H54 (cell line): ENCODE data around the gene LNX1.

Source experiments
- DNase-seq: peaks from one replicate; pipeline ENCODE4 v3.0.0; 2011; ENCODE audit warnings: low spot score, mixed read lengths; ENCODE audit not compliant: insufficient read length
- FAIRE-seq: peaks from 3 replicates; lab custom pipeline; 2011; peaks lifted over from hg19 to GRCh38; lab: Jason Lieb, UNC
- POLR2A ChIP-seq: IDR thresholded peaks from 2 replicates; pipeline ENCODE4 v1.6.1; 2011; ENCODE audit warnings: low read depth, mild to moderate bottlenecking, low read length

LNX1 gene

DNA sequence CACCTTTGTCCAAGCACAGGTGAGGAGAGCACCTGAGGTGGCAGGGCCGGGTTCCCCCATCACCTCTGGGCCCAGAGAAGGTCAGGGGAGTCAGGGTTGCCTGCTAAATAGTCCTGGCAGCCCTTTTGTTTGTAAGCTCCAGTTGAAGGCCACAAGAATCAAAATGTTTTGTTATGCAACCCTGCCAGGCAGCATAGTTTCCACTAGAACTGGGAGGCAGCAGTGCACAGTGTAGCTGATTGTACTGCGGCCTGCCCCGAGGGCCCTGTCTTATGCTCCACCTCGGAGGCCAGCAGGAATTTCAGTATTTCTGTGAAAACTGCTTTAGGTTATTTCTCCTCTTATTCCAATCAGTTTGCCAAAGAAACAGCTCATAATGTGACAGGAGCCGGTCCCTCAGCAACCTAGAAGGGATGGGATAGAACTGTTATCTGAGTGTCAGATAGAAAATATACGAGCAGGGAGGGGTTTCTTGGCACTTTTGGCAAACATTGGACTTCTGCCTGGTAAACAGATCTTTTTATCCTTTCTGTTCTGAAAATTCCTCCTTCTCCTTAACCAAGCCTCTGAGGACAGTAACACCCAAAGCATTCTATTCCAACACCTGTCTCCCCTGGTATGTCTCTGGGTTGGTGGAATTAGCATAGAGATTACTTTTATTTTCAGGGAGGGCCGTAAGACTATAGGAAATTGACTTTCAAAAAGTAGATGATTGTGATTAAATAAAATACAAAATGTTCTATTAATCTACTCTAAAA, 93.6 kb downstream of the LNX1 start:
- FAIRE-seq: no peak
- DNase-seq: no peak
- no peak for TF ChIP-seq POLR2A

DNA sequence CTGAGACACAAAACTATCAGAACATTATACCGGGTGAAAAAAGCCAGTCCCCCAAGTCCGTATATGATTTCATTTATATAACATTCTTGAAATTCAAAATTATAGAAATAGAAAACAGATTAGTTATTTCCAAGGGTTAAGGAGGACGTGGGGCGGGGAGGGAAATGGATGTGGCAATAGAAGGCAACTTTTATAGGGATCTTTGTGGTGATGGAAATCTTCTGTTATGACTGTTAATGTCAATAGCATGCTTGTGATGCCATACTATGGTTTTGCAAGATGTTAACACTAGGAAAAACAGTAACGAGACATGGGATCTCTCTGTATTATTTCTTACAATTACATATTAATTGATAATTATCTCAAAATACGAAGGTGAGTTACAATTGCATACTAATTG, 96.4 kb downstream of the LNX1 start:
- no peak for DNase-seq
- no peak for FAIRE-seq

DNA sequence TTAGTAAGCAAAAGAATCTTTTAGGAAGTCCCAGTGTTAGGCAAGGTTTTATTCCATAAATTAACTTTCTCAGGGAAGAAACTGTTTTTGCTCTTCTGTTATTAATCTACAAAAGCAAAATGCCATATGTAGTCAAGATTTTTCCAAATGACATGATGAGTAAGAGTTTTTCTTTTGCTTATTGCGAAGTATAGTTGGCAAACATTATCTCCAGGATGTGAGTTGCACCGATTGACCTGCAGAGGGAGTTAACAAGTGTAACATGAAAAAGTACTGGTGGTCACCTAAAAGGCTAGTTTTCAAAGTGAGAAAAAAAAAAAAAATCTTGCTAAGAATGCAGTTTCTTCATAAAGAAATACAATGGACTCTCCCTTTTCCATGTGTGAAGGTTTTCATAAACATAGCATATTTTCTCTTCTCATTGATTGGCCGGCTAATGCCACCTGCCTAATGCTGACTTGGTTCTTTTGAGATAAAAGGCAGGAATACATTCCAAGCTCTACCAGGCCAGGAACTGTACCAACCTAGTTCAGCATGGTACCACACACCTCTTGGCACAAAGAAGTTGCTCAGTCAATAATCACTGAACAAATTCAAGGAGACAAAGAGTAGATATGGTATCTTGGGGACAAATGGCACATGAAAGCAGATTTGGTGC, 100.2 kb downstream of the LNX1 start:
- FAIRE-seq (peak; percentile 15), DNase-seq (no peak)

More for the DNA sequence above, 96.4 kb downstream of the LNX1 start:
- TF ChIP-seq POLR2A: no peak

DNA sequence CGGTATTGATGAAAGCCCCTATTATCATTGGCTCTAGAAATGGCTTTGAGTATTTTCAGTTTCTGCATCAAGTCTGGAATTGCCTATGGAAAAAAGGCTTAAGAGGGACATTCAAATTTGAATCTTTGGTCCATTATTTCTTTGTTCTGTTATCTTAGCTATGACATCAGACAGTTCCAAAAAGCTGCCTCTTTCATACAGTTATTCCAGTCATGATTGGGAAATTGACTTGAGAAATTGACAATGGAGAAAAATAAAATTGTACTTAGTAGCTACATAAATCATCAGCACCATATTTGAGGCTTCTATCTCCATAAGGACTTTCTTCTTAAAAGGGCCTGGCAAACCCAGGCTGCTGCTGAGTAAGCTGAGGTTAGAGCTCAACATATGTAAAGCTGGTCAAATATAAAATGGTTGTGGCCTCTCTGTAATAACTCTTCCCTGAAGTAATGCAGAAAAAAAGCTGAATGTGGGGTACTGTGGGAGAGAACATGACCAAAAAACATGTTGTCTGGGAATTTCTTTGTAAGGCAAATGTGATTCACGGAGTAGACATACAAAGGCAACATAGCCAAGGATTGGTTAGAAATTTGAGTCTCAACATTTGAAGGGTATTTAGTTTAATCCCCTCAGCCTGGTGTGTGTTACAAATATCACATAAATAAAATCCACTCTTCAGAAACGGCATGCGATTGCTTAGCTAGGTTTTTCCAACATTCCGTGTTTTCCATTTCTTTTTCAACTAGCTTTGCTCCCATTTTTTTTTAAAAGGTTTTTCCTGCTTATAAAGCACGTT, 100.9 kb downstream of the LNX1 start:
- FAIRE-seq (no peak), DNase-seq (no peak)
- no peak for TF ChIP-seq POLR2A

More for the DNA sequence above, 100.2 kb downstream of the LNX1 start:
- TF ChIP-seq POLR2A: no peak

DNA sequence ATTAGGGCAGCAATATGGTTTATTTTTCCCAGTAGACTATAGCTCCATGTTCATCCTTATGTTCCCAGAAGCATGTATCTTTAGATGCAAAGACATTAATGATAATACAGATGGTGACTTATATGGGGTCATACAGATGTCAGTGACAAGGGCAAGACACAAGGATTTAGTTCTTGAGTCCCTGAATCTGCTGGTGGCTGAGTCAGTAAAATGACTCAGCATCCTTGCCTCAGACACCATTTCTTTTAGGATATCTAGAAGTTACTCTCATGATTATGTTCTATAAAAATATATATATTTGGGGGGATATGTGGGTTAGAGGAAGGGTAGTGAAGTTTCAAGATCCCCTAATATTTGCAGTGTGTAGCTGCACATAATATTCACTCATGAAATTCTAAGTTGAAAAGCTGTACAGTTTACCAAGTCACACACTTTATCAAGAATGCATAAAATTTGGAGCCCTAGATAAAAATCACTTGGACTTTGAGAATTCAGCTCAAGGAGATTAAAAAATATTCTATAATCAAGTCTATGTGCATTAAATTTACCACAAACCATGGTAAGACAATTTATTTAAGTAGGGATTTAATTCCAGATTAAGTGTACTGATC, 101.9 kb downstream of the LNX1 start:
- FAIRE-seq: no peak
- DNase-seq: no peak
- TF ChIP-seq POLR2A: no peak

DNA sequence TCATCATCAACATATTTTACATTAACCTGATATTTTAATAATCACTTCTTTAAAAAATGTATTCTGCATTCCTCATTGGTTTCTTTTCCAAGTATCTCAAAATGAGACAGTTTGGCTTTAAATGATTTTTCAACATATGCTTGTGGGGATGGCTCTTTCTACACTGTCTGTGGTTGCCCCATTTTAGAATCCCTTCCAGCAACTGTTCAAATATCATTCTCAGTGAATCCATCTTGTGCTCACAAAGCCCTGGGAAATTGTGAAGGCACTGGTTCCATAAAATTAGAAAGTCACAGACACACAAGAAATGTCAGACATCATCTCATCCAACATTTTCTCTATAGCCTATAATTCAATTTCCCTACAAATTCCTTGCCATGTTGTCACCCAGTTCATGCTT, 103.5 kb downstream of the LNX1 start:
- FAIRE-seq: no peak

DNA sequence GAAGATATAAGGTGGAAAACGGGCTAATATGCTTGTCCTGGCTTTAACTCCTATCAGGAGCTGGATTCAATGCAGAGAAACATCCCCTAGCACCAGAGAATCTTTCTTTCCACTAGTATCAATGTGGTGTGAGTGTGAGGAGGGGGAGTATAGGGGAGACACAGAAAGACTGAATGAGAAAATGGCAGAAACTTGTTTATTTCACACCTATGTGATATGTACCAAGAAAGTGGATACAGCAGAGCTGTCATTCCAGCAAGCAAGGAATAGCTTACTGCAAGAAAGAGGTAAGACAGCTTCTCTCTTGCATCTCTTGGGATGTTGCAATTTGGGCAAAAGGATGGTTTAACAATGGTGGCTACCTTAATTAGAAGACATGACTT, 105.6 kb downstream of the LNX1 start:
- TF ChIP-seq POLR2A: no peak
- no peak for FAIRE-seq
- no peak for DNase-seq

More for the DNA sequence above, 103.5 kb downstream of the LNX1 start:
- DNase-seq: no peak
- TF ChIP-seq POLR2A: no peak

DNA sequence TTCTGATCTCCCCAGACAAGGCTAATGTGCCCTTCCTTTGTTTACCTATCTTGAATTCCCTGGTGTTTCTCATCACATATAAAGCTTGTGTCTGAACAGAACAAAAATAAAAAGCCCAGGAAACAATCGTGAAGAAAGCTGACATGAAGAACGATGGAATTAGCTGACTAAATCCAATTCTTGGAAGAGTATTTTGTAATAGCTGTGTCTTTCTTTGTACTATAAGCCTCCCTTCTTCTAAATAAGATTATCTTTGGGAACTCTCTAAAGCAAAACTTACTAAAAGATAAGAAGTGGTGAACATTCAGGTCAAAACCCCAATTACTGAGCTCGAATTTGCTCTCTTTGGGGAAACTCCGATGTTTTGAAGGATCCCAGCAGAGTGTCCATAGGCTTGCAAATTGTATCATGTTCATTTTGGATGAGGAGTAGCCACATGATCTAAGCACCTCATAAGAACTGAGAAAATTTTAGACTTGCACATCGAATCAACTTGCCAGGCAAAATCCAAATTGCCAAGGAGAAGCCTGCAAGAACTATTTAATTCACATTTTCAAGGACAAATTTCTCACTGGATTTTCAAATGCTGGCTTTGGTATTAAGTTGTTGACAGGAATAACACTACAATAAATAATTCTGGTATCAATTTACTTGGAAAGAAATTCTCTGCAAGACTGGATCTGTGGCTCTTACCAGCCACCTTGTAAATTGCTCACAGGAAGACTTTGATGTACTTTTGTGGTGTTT, 106.2 kb downstream of the LNX1 start:
- DNase-seq: no peak
- FAIRE-seq: no peak

DNA sequence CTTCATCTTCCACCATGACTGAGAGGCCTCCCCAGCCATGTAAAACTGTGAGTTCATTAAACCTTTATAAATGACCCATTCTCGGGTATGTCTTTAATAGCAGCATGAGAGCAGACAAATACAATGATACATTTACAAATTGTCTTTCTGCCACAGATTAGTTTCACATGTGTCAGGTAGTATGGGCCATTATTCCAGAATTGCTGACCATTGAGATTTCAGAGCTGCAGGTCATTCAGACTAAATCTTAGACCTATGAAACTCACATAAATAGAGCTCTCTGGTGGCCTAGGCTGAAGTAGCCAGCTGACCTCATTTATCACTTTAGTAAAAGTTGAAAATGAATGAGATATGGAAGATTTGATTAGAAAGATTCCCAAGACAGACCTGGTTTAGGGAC, 108.0 kb downstream of the LNX1 start:
- DNase-seq: no peak
- TF ChIP-seq POLR2A: no peak
- FAIRE-seq: no peak

More for the DNA sequence above, 106.2 kb downstream of the LNX1 start:
- no peak for TF ChIP-seq POLR2A

DNA sequence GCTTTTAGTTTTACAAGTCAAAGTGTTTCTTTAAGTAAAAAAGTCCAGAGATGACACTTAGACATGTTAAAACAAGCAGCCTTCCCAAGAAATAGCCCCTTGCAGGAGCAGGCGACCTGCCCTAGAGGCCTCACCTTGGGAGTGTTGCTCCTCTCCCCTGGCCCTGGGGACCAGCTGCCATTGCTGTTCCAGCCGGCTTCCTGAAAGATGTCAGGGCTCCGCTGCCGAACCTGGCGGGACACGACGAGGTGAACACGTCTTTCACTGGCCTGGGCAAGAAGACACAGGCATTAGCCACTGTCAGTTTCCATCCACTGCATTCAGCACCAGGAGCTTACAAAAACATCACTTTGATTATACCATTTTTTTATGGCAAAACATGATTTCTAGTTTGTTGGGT, 109.7 kb downstream of the LNX1 start:
- no peak for FAIRE-seq
- no peak for TF ChIP-seq POLR2A
- DNase-seq: no peak

DNA sequence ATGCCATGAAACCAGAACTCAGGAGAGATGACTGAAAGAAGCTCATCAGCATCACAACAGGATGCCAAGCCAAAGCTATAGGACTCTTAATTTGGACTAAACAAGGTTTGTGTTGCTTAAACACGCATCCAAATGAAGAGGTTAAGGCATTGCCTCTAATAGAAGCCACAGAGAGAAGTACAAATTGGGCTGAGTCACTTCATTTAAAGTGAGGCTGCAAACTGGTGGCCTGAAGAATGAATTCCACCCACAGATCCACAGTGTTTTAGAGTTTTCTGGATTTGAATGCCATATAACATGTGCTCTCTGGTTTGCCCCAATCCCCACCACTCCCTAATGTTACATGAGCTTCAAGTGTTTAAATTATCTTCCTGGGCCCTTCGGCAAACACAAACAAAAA, 110.4 kb downstream of the LNX1 start:
- no peak for FAIRE-seq
- DNase-seq: no peak
- no peak for TF ChIP-seq POLR2A

DNA sequence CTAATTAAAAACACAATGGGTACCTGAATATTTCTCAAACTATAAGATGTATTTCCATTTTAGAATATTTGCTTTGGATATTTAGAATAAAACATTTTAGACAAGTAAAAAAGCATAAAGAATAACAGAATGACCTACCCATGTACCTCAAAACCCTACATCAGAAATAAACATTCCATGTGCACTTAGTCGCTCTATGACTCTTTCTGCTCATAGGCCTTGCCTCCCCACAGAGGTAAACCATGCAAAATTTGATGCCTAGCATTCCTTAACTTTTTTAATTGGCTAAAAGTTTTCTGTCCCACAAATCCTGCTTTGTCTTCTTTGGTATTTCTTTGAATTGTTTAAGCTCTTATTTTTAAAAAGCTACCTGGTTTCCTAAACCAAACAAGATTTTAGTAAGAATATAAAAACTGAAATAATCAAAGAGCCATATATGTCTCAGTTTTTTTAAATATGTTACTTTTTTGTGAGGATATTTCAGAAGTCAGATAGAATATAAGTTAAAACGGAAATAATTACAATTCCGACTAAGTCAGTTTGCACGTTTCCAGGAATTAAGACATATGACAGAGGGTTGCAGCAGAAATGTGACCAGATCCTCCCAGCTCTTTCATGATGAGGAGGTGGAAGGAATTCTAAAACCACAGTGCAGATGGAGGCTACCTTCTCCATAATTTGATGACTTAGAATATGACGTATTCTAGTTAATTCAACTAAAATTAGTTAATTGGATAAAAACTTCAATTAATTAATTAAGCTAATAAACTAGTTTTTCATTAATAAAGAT, 111.4 kb downstream of the LNX1 start:
- DNase-seq (no peak), FAIRE-seq (no peak)
- TF ChIP-seq POLR2A: no peak
